ENCODE results near the gene SPARC.
A peak's percentile ranks its signal among the peaks of the same experiment; 100 is the strongest.

SPARC gene

DNA sequence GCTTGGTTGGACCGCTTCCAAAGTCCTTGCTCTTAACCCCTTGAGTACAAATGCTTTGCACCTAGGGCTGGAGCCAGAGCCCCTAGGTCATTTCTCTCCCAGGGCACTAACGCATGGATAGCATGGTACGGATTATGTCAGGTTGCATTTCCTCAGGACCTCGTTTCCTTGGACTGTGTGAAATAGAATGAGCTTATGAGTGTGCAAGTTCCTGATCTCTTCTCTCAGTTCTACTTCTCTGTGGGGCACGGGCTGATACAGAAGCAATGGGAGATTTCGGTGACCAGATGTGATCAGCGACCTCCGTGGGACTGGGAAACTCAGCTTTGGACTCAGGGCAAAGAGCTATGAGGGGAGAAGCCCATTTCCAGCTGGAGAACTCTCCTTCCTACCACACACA is 14.2 kb downstream of the SPARC start:
- H3K4me3 ChIP-seq (ENCODE audit: low read length) = no peak overlapping the region
- H3K4me1 ChIP-seq (ENCODE audit: low read length) = peaks cover 10% of the 10 kb centered on the region
- no peaks in the 10 kb centered on the region for H3K36me3 ChIP-seq (replicated peaks; ENCODE audit: low read depth, low read length)
- no peaks in the 10 kb centered on the region for H3K27me3 ChIP-seq (ENCODE audit: low read depth, low read length)
- H3K79me2 ChIP-seq (ENCODE audit: low read length) = no peaks in the 10 kb centered on the region
- no peaks in the 10 kb centered on the region for H4K20me1 ChIP-seq (ENCODE audit: insufficient read depth, low read length)
- H2AFZ ChIP-seq (ENCODE audit: low read depth, low read length) = no peak overlapping the region
- H3K9ac ChIP-seq (ENCODE audit: low read length) = no peak overlapping the region
- TF ChIP-seq, protein P1, sequence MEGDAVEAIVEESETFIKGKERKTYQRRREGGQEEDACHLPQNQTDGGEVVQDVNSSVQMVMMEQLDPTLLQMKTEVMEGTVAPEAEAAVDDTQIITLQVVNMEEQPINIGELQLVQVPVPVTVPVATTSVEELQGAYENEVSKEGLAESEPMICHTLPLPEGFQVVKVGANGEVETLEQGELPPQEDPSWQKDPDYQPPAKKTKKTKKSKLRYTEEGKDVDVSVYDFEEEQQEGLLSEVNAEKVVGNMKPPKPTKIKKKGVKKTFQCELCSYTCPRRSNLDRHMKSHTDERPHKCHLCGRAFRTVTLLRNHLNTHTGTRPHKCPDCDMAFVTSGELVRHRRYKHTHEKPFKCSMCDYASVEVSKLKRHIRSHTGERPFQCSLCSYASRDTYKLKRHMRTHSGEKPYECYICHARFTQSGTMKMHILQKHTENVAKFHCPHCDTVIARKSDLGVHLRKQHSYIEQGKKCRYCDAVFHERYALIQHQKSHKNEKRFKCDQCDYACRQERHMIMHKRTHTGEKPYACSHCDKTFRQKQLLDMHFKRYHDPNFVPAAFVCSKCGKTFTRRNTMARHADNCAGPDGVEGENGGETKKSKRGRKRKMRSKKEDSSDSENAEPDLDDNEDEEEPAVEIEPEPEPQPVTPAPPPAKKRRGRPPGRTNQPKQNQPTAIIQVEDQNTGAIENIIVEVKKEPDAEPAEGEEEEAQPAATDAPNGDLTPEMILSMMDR (IDR thresholded peaks at IDR 0.05; ENCODE audit: low read depth, low read length) = no peak
- TF ChIP-seq EZH2phosphoT487 (IDR thresholded peaks at IDR 0.05; ENCODE audit: low read depth) = no peak
- H3K9me3 ChIP-seq (ENCODE audit: insufficient read depth, low read length) = no peaks in the 10 kb centered on the region
- peak overlapping the region; percentile 62 for H3K4me2 ChIP-seq (ENCODE audit: low read length)
- H3K27ac ChIP-seq (ENCODE audit: low read length) = no peak overlapping the region

DNA sequence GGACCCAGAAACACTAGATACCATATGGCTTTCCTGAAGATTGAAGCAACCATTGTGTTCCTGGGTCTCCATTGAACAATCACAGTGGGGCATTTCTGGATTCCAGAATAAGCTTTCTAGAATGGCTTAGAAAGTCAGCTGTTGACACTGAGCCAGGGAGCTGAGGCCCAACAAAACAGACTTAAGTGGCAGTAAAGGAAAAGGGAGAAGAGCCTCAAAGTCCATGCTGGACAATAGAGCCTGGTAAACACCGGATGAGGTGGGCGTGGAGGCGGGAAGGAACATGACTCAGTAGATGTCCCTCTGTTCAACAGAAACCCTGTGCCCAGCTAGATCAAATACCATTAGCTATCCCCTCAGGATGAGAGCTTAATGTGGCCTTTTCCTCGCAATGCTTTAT is 14.8 kb downstream of the SPARC start:
- Histone ChIP-seq H3K9me3 (ENCODE audit: insufficient read depth, low read length) (no peaks in the 10 kb centered on the region), H3K4me3 (ENCODE audit: low read length) (no peak overlapping the region), H2AFZ (ENCODE audit: low read depth, low read length) (no peak overlapping the region), H3K27me3 (ENCODE audit: low read depth, low read length) (no peaks in the 10 kb centered on the region), H3K27ac (ENCODE audit: low read length) (no peak overlapping the region), H3K79me2 (ENCODE audit: low read length) (no peaks in the 10 kb centered on the region), H4K20me1 (ENCODE audit: insufficient read depth, low read length) (no peaks in the 10 kb centered on the region), H3K9ac (ENCODE audit: low read length) (no peak overlapping the region), H3K4me1 (ENCODE audit: low read length) (peaks cover 10% of the 10 kb centered on the region), H3K4me2 (ENCODE audit: low read length) (no peak overlapping the region), H3K36me3 (replicated peaks; ENCODE audit: low read depth, low read length) (no peaks in the 10 kb centered on the region)
- TF ChIP-seq EZH2phosphoT487 (IDR thresholded peaks at IDR 0.05; ENCODE audit: low read depth) = no peak
- TF ChIP-seq, protein P1 (IDR thresholded peaks at IDR 0.05; ENCODE audit: low read depth, low read length) = no peak

DNA sequence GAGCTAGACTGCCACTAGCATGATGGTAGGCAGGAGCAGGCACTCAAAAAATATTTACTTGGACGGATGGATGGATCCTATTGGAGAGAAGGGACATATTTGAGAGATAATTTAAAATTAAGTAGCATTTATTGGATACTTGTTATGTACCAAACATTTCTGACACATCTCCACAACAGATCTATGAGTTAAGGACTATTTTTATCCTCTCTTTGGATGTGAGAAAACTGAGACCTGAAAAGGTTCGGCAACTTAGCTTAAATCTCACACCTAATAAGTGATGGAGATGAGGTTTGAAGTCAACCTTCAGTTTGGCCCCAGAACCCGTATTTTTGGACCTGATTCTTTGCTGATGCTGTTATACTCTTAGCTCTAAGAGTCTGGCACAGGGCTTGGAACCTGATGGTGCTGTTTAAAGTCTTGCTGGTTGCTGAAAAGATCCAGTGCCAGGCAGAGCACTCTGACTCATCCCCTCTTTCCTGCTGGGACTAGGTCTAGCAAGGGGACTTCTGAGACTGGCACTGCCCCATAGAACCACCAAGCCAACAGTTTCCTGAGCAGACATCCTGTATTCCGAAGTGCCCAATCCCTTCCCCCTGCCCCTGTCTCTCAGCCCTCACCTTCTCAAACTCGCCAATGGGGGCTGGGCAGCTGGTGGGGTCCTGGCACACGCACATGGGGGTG is 15.6 kb downstream of the SPARC start:
- Histone ChIP-seq H3K36me3 (replicated peaks; ENCODE audit: low read depth, low read length) (no peaks in the 10 kb centered on the region), H4K20me1 (ENCODE audit: insufficient read depth, low read length) (no peaks in the 10 kb centered on the region), H2AFZ (ENCODE audit: low read depth, low read length) (no peak overlapping the region), H3K27me3 (ENCODE audit: low read depth, low read length) (no peaks in the 10 kb centered on the region), H3K79me2 (ENCODE audit: low read length) (no peaks in the 10 kb centered on the region), H3K9me3 (ENCODE audit: insufficient read depth, low read length) (no peaks in the 10 kb centered on the region), H3K4me2 (ENCODE audit: low read length) (no peak overlapping the region), H3K4me1 (ENCODE audit: low read length) (peaks cover 10% of the 10 kb centered on the region), H3K27ac (ENCODE audit: low read length) (no peak overlapping the region), H3K9ac (ENCODE audit: low read length) (no peak overlapping the region), H3K4me3 (ENCODE audit: low read length) (no peak overlapping the region)
- TF ChIP-seq, protein P1 (IDR thresholded peaks at IDR 0.05; ENCODE audit: low read depth, low read length) = no peak
- no peak for TF ChIP-seq EZH2phosphoT487 (IDR thresholded peaks at IDR 0.05; ENCODE audit: low read depth)

DNA sequence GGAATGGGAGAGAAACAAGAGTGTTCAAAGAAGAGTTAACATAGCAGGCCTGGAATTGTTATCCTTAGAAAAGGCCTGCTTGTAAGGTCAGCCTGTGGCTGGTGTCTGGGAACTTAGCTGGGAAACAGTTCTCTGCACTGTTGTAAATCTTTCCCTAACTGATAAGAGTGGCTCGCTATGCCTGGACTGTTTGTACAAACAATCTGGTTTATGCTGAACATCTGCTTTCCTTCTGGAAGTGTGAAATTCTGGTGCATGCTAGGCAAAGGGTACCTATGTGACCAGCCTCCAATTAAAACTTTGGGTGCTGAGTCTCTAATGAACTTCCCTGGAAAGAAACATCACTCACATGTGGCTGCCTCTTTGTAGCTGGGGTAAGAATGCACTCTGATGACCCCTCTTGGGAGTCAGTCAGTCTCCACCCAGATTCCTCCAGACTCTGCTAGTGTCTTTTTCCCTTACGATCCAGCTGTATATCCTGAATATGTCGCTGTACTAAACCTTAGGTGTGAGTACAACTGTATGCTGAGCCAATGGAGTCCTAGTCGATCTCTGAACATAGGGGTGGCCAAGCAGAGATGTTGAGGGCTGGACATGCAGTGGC is 16.5 kb downstream of the SPARC start:
- Histone ChIP-seq H3K9ac (ENCODE audit: low read length) (no peak overlapping the region), H3K79me2 (ENCODE audit: low read length) (no peaks in the 10 kb centered on the region), H3K9me3 (ENCODE audit: insufficient read depth, low read length) (no peaks in the 10 kb centered on the region), H3K27me3 (ENCODE audit: low read depth, low read length) (no peaks in the 10 kb centered on the region), H3K4me3 (ENCODE audit: low read length) (no peak overlapping the region), H3K4me1 (ENCODE audit: low read length) (peaks cover 10% of the 10 kb centered on the region), H3K36me3 (replicated peaks; ENCODE audit: low read depth, low read length) (no peaks in the 10 kb centered on the region), H2AFZ (ENCODE audit: low read depth, low read length) (no peak overlapping the region), H4K20me1 (ENCODE audit: insufficient read depth, low read length) (no peaks in the 10 kb centered on the region), H3K27ac (ENCODE audit: low read length) (no peak overlapping the region), H3K4me2 (ENCODE audit: low read length) (no peak overlapping the region)
- TF ChIP-seq EZH2phosphoT487 (IDR thresholded peaks at IDR 0.05; ENCODE audit: low read depth) = no peak
- TF ChIP-seq, protein P1 (IDR thresholded peaks at IDR 0.05; ENCODE audit: low read depth, low read length) = no peak

Data from OCI-LY3 (cell line).